Smooth muscle cell of the brain vasculature (primary cell): ENCODE measurements around the gene ECE2.
"Not testable (repeated sequence)": the region's sequence is repeated elsewhere in the genome, so short reads cannot be mapped to it uniquely, and the experiment has no call there.

ENCODE experiments used
- DNase-seq: peaks from one replicate; pipeline ENCODE4 v3.0.0-alpha.2; 2012; ENCODE audit warnings: low read depth, low spot score

The ECE2 gene

GRCh38 chr3:184267249-184267648 is 8.6 kb upstream of the ECE2 start:
- DNase-seq, result not testable (repeated sequence)

- no peak for DNase-seq
These were observed 3.6 kb upstream of the ECE2 start for GRCh38 chr3:184272269-184272668.

GRCh38 chr3:184275381-184275701 is 481 bp upstream of the ECE2 start:
- DNase-seq, result no peak

GRCh38 chr3:184277366-184277765 is 1.5 kb downstream of the ECE2 start:
- no peak for DNase-seq

GRCh38 chr3:184282941-184283340 is 7.1 kb downstream of the ECE2 start:
- DNase-seq, result no peak

- DNase-seq, result no peak
These were observed 7.9 kb downstream of the ECE2 start for GRCh38 chr3:184283681-184284080.

- DNase-seq, result no peak
These were observed 8.9 kb downstream of the ECE2 start for GRCh38 chr3:184284696-184285095.

GRCh38 chr3:184289426-184289938 is 13.7 kb downstream of the ECE2 start:
- DNase-seq, result no peak

GRCh38 chr3:184290331-184290730 is 14.5 kb downstream of the ECE2 start:
- no peak for DNase-seq

GRCh38 chr3:184291044-184291737 is 15.4 kb downstream of the ECE2 start:
- no peak for DNase-seq

GRCh38 chr3:184291738-184292445 is 16.1 kb downstream of the ECE2 start:
- DNase-seq, result no peak

- DNase-seq, result no peak
These were observed 19.9 kb downstream of the ECE2 start for GRCh38 chr3:184295771-184296170.

- no peak for DNase-seq
These were observed 20.8 kb downstream of the ECE2 start for GRCh38 chr3:184296616-184297015.

- DNase-seq, result peak; percentile 90
These were observed 23.1 kb downstream of the ECE2 start, which contains the start of gene PSMD2 for GRCh38 chr3:184298759-184299487. PSMD2 (plus strand) TSS chr3:184299241; CDS start chr3:184299267, 26 bp downstream.

- DNase-seq, result no peak
These were observed 23.9 kb downstream of the ECE2 start for GRCh38 chr3:184299488-184300377.

- no peak for DNase-seq
These were observed 24.5 kb downstream of the ECE2 start for GRCh38 chr3:184300378-184300720.

- DNase-seq, result no peak
These were observed 29.8 kb downstream of the ECE2 start for GRCh38 chr3:184305577-184305976.

GRCh38 chr3:184306341-184306972 is 30.6 kb downstream of the ECE2 start:
- DNase-seq, result no peak

GRCh38 chr3:184307915-184308314 is 32.1 kb downstream of the ECE2 start:
- no peak for DNase-seq

- DNase-seq, result no peak
These were observed 32.9 kb downstream of the ECE2 start for GRCh38 chr3:184308744-184309143.

- no peak for DNase-seq
These were observed 35.8 kb downstream of the ECE2 start for GRCh38 chr3:184311633-184312032.
